SU-DHL-6 (cell line): ENCODE data around the gene TMEM174.

Source experiments
- H2AFZ ChIP-seq: fragments of 200-600 bp; sonication (generic); 2 replicates; pipeline ENCODE4 v1.6.1; 2014; ENCODE audit warnings: low read depth, mild to moderate bottlenecking, moderate library complexity, mixed read lengths, antibody characterized with exemption, low read length; ENCODE audit not compliant: severe bottlenecking
- H3F3A ChIP-seq: fragments of 200-600 bp; shearing (Covaris generic); 2 replicates; pipeline ENCODE4 v1.6.0; 2016; ENCODE audit warnings: antibody characterized with exemption, mild to moderate bottlenecking; ENCODE audit not compliant: insufficient read depth
- H3K27ac ChIP-seq: fragments of 200-600 bp; sonication (generic); 2 replicates; pipeline ENCODE4 v1.5.1; 2016; ENCODE audit warnings: low read depth, mild to moderate bottlenecking, low read length, moderate library complexity, mixed read lengths
- H3K27me3 ChIP-seq: fragments of 200-600 bp; sonication (generic), shearing (Covaris generic); 2 replicates; pipeline ENCODE4 v1.6.0; 2014; ENCODE audit warnings: mild to moderate bottlenecking, low read length
- H3K36me3 ChIP-seq: fragments of 200-600 bp; sonication (generic); 2 replicates; pipeline ENCODE4 v1.6.1; 2014; ENCODE audit warnings: mild to moderate bottlenecking, low read length, mixed read lengths
- H3K4me2 ChIP-seq: fragments of 300-600, 200-600 bp; shearing (Covaris generic), sonication (generic); 2 replicates; pipeline ENCODE4 v1.6.0; 2014; ENCODE audit warnings: low read length, low read depth, mild to moderate bottlenecking; ENCODE audit not compliant: poor library complexity, severe bottlenecking
- H3K4me3 ChIP-seq: fragments of 200-600 bp; sonication (generic); 2 replicates; pipeline ENCODE4 v1.5.1; 2014; ENCODE audit warnings: antibody characterized with exemption, low read length, mild to moderate bottlenecking, mixed read lengths; ENCODE audit not compliant: insufficient read depth, poor library complexity, severe bottlenecking
- H3K79me2 ChIP-seq: fragments of 200-600 bp; sonication (generic); 2 replicates; pipeline ENCODE4 v1.6.1; 2014; ENCODE audit warnings: mild to moderate bottlenecking, low read length, moderate library complexity; ENCODE audit not compliant: insufficient read depth
- H3K9ac ChIP-seq: fragments of 200-600 bp; sonication (generic); 2 replicates; pipeline ENCODE4 v1.7.0; 2014; ENCODE audit warnings: mild to moderate bottlenecking, low read length
- H3K9me2 ChIP-seq: fragments of 200-600 bp; sonication (generic); replicated peaks from 2 replicates; pipeline ENCODE4 v1.6.1; 2014; ENCODE audit warnings: low read length; ENCODE audit not compliant: insufficient read depth
- H3K9me3 ChIP-seq: fragments of 200-600 bp; sonication (generic); 2 replicates; pipeline ENCODE4 v1.6.1; 2014; ENCODE audit warnings: low read length, mixed read lengths; ENCODE audit not compliant: insufficient read depth
- H4K20me1 ChIP-seq: fragments of 200-600 bp; sonication (generic); 2 replicates; pipeline ENCODE4 v1.6.1; 2014; ENCODE audit warnings: low read depth, mild to moderate bottlenecking, antibody characterized with exemption, low read length, moderate library complexity, mixed read lengths
- CTCF ChIP-seq: fragments of 200-600 bp; sonication (generic); IDR thresholded peaks from one replicate; pipeline ENCODE4 v1.5.1; 2017; ENCODE audit warnings: antibody characterized with exemption, mild to moderate bottlenecking, low read length, moderate library complexity; ENCODE audit not compliant: insufficient read depth, poor library complexity, severe bottlenecking
- EZH2phosphoT487 ChIP-seq: fragments of 200-600 bp; sonication (generic), shearing (Covaris generic); conservative IDR thresholded peaks from 2 replicates; pipeline ENCODE4 v1.6.1; 2018; ENCODE audit warnings: mild to moderate bottlenecking, antibody characterized with exemption, low read length, moderate library complexity, mixed read lengths

The TMEM174 gene

DNA sequence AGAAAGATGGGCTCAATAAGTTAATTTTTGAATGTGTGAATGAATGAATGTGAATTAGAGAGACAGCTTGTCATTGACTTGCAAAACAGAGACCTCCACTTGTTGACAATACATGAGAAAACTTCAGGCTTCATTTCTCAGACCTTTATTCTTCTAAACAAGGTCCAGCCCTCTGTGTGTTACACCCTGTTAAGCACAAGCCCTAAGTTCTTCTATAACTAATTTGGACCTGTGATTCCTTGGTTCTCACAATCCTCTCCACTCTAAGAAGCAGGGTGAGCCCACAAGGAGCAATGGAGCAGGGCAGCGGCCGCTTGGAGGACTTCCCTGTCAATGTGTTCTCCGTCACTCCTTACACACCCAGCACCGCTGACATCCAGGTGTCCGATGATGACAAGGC is at the start of gene TMEM174:
Gene TMEM174, plus strand, starts transcription at position 243 of the 400 bp plus-strand sequence. Its CDS starts 51 bp downstream, at position 294.
- TF ChIP-seq CTCF (no peak), EZH2phosphoT487 (no peak)
- H3K27me3 ChIP-seq, result no peaks in the 10 kb centered on the region
- no peak within 1 kb of the TSS for H3K9ac ChIP-seq
- H3K36me3 ChIP-seq, result no peaks in the 10 kb centered on the region
- H2AFZ ChIP-seq, result no peak within 1 kb of the TSS
- no peaks in the 10 kb centered on the region for H3F3A ChIP-seq
- no peaks in the 10 kb centered on the region for H3K9me2 ChIP-seq
- no peak within 1 kb of the TSS for H3K4me2 ChIP-seq
- no peaks in the 10 kb centered on the region for H4K20me1 ChIP-seq
- no peaks in the 10 kb centered on the region for H3K9me3 ChIP-seq
- no peak within 1 kb of the TSS for H3K27ac ChIP-seq
- H3K4me3 ChIP-seq, result no peak within 1 kb of the TSS
- no peaks in the 10 kb centered on the region for H3K79me2 ChIP-seq

GRCh38 chr5:73125289-73125688 is 47.7 kb upstream of the TMEM174 start:
- Histone ChIP-seq H3K9me3 (no peaks in the 10 kb centered on the region), H3K4me2 (no peak overlapping the region), H3K79me2 (no peaks in the 10 kb centered on the region)

DNA sequence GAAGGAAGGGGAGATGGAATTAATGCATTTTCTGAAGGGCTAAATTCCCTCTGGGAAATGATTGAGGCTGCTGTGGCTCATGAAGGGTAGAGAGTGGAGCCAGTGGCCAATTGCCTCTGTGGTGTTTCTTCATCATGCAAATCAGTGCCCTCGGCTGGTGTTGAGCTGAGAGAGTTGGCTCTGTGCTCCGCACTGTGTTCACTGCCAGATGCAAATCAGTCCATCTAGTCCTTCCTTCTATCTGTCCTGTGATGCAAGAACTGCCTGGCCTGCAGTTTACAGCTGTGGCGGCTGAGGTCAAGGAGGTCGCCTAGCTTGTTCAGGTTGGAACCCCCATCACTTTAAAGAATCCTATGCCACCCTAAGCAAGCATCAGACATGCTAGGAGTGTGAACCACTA is 46.6 kb upstream of the TMEM174 start:
- Histone ChIP-seq H3K4me2 (no peak overlapping the region), H3K9me2 (no peaks in the 10 kb centered on the region), H3K27ac (no peak overlapping the region), H3K9me3 (no peaks in the 10 kb centered on the region), H3K4me3 (no peak overlapping the region), H3F3A (no peaks in the 10 kb centered on the region), H3K79me2 (no peaks in the 10 kb centered on the region), H2AFZ (no peak overlapping the region), H3K27me3 (no peaks in the 10 kb centered on the region), H3K9ac (no peak overlapping the region), H4K20me1 (no peaks in the 10 kb centered on the region), H3K36me3 (no peaks in the 10 kb centered on the region)
- TF ChIP-seq CTCF, result no peak
- no peak for TF ChIP-seq EZH2phosphoT487

More at GRCh38 chr5:73125289-73125688, 47.7 kb upstream of the TMEM174 start:
- Histone ChIP-seq H3K27ac (no peak overlapping the region), H3F3A (no peaks in the 10 kb centered on the region), H3K9ac (no peak overlapping the region), H4K20me1 (no peaks in the 10 kb centered on the region), H2AFZ (no peak overlapping the region), H3K9me2 (no peaks in the 10 kb centered on the region), H3K27me3 (no peaks in the 10 kb centered on the region), H3K36me3 (no peaks in the 10 kb centered on the region), H3K4me3 (no peak overlapping the region)
- TF ChIP-seq EZH2phosphoT487, result no peak
- TF ChIP-seq CTCF, result no peak
